ENCODE data around the gene GALNTL6.
"Not testable (repeated sequence)": the region's sequence is repeated elsewhere in the genome, so short reads cannot be mapped to it uniquely, and the experiment has no call there.

GALNTL6 gene

DNA sequence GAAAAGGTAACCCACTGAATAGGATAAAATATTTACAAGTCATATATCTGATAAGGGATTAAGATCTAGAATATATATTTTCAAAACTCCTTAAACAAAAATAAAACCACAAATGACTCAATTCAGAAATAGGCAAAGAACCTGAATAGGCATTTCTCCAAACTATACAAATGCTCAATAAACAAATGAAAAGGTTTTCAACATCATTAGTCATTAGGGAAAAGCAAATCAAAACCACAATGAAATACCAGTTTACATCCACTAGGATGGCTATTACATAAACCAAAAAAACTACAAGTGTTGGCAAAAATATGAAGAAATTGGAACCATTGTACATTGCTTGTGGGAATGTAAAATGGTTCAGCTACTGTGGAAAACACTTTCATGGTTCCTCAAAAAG is 1188.4 kb downstream of the GALNTL6 start:
- peak; percentile 43 for DNase-seq

DNA sequence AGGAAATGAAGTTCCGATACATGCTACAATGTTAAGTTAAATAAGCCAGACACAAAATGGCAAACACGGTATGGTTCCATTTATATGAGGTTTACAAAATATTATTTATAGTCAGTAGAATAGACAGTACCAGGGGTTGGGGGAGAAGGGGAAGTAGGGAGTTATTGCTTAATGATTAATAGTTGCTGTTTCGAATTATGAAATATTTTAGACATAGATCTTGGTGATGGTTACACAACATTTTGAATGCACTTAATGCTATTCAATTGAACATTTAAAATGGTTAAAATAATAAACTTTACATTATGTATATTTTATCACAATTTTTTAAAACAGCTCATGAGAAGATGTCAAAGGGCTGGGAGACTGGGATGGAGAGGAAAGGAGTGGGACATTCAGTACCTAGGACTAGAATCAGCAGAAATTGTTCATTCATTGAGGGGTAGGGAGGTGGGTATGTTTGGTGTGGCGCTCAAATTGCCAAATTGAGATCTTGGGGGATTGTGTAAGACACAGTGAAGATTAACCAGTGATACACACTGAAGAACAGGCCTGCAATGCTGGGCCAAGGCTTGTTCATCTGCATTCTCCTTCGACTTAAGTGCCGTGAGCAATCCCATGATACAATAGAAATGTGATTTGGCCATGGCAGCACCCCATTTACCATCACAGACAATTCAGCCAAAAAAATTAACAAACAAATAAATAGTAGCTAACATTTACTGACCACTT is 1189.8 kb downstream of the GALNTL6 start:
- no peak for DNase-seq

DNA sequence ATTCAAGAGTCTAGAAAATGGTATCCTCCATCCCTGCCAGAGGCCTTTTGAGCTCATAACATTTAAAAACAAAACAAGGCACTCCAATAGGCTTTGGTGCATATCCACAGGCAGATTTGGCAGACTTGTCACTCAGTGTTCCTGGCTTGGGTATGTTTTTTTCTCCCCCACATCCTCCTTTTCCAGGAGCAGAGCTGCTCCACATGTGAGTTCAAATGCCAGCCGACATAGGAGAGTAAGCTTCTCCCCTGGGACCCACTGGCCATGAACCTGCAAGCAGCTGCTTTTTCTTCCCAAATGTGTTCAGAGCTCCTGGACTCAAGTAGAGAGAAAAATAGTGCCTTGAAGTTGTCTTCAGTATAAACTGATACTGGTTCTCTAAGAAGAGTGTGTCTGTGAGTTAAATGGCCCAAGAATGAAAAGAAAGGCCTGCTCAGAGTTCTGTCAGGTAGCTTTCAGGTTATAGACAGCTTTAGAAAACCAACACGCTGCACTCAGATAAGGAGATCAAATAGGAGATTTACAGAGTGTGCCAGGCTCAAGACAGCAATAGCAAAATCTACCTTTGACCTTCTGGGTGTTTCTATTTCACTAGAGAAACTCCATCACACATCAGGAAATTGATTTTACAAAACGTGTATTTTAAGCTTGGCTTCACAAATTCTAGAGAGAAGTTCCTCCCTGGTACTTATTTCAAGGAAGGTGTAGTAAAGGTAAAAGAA is 1192.9 kb downstream of the GALNTL6 start:
- DNase-seq: no peak

DNA sequence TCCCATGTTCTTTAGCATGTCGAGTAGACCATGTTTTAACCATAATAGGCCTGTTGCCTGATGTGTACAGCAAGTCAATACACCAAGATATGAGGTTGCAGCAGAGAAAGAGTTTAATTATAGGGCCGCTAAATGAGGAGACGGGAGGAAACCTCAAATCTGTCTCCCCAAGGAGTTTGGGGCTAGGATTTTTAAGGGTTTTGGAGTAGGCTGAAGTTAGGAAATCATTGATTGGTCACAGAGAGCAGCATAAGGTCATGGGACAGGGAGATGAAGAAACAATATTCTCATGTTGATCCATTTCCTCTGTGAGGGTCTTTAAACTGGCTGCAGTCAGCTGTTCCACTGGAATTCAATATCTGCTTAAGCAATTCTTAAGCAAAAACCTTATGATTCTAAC is 1195.2 kb downstream of the GALNTL6 start:
- DNase-seq: no peak

DNA sequence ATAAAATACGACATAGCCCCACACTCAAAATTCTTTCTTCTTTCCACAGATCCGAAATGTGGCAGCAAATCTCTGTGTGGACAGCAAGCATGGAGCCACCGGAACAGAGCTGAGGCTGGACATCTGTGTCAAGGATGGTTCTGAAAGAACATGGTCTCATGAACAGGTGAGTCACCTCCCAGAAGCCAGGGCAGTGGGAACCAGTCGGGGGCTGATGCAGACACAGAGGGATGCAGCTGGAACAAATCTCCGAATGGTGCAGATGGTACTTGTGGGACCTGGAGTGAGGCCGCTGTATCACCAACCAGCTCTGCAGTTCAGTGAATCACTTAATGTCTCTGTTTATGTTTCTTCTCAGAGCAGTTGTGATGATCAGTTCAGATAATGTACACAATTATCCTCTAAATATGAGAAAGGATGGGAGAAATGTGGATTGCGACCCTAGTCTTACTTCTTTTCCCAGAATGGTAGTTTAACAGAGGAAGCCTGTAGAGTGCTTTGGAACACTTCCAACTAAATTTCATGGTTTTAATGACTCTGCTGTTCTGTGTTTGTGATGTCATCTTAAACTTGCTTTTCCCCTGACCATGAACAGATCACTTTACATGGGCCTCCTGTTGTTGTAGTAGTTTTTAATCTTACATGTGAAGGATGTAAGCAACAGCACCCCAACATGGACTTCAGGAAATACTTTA is 1196.1 kb downstream of the GALNTL6 start:
- no peak for DNase-seq

DNA sequence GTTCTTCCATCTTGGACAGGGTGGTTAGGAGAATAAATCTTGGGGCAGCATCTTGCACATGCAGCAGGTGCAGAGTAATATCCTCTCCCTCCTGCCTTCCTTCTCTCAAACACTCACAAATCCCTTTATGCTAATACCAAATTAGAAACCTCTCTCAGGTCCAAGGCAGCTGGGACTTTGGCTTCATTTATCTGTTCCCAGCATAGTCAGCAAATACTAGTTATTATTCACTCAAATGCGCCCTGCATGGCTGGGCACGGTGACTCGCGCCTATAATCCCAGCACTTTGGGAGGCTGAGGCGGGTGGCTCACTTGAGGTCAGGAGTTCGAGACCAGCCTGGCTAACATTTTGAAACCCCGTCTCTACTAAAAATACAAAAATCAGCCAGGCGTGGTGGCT is 1199.4 kb downstream of the GALNTL6 start:
- DNase-seq: no peak

DNA sequence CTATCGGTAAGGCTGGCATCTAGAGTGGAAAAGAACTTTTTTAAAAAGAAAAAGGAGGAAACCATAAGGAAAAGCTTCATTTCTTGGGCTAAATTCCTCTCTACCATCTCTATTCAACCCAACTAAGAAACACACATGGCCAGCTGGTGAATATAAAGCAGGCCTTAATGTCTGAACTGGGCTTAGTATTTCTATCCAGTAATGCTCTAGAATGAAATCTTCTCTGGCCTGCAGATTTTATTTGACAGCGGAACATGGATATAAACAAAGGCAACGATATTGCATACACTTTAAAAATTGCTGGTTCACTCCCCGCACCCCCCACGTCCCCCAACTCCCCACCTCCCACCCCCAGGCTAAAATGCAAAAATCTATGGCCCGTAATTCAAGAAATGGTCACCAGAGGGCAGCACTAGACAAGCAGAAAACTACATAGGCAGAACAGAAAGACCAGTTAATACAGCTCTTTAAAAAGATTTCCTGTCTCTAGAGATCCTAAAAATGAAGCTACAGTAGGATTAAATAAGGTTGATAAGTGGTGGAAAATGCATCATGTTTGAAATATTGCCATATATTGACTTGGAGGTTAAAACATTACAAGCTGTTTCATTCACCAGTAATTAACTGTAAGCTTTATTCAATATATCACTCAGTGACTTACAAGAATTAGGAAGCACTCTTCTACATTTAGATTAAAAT is 1200.2 kb downstream of the GALNTL6 start:
- no peak for DNase-seq

DNA sequence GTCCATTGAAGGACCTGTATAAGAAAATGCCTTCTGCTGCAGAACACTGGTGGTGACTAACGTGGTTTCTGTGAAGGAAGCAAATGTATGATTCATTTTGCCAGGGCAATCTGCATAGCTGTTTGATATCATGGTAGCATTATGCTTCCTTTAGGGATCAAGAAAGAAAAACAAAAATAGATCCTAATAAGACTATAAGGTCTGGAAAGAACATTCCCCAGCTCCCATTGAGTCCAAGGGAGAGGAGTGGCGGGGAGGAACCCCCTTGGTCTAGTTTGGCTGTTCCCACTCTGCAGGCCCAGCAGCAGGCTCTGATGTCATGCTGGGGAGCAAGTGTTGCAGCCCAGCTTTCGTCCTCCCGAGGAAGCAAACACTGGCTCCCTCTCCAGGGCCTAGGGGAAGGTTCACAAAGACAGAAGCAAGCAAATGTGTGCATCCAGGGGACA is 1200.9 kb downstream of the GALNTL6 start:
- peak; percentile 67 for DNase-seq

DNA sequence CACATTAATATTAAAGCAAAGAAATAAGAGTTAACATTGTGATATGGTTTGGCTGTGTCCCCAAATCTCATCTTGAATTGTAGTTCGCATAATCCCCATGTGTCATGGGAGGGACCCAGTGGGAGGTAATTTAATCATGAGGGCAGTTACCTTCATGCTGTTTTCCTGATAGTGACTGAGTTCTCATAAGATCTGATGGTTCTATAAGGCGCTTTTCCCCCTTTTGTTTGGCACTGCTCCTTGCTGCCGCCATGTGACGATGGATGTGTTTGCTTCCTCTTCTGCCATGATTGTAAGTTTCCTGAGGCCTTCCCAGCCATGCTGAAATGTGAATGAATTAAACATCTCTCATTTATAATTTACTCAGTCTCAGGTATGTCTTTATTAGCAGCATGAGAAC is 1201.6 kb downstream of the GALNTL6 start:
- no peak for DNase-seq

DNA sequence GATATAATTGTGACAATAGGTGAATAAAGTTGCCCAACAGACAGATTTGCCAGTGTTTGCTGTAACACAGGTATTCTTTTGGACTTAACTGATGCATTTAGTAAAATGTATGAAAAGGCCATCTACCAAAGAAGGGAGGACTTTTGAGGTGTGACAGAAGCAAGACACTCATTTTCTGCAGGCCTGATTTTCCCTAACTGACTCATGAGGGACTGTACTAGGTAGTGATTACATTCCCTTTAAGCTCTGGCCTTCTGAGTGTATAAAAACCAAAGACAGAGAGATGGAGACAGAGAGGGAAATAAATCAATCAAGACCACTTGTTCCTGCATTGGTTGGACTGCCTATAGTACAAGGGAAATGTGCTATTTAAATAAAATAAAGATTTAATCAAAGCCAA is 1204.6 kb downstream of the GALNTL6 start:
- no peak for DNase-seq

DNA sequence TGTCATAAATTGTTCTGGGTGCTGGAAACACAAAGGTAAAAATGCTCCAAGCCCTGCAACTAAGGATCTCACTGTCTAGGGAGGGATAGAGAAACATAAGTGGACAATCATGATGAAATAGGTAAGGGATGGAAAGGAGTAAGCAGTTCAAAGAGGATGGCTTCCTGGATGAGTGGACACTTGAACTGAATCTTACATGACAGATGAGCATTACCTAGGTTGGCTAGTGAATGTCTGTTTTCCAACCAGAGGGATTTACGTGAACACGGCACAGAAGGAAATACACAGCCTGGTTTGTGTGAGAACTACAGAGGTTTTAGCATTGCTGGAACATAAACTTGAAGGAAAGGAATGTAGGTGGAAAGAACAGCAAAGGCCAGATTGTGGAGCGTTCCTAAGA is 1205.2 kb downstream of the GALNTL6 start:
- no peak for DNase-seq

DNA sequence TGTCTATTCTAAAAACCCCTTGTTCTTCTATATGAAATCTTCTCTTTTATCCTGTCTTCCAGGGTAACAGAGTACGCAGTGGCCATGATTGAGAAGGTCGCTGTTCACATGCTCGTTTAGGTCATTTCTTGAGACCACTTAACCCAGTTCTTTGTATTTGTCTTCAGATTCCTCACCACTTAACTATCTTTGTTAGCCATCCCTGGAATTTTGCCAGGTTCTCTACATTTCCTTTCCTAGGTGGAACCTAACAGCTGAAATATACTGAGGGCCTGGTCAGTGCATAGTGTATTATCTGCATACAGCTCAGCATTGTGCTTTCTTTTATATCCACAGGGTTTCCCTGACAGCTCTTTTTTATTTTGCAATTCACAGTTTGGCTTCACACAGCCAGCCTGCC is 1206.5 kb downstream of the GALNTL6 start:
- no peak for DNase-seq

DNA sequence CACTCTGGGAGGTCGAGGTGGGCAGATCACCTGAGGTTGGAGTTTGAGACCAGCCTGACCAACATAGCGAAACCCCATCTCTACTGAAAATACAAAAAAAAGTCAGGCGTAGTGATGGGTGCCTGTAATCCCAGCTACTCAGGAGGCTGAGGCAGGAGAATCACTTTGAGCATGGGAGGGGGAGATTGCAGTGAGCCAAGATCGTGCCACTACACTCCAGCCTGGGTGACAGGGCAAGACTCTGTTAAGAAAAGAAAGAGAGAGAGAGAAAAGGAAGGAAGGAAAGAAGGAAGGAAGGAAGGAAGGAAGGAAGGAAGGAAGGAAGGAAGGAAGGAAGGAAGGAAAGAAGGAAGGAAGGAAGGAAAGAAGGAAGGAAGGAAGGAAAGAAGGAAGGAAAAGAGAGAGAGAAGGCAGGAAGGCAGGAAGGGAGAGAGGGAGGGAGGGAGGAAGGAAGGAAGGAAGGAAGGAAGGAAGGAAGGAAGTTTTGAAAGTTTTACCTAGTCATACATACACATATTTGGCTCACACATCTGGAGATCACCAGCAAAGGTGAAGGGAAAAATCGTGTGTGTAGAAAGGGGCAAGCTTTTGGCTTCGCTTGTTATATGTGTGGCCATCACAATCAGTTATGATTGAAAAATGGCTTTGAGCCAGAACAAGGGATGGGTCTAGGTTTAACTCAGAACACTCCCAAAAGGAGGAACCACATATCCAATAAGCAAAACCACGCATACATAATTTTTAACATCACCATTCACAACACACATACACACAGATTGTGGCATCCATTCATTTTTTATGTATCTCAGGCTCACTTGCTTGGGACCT is 1208.8 kb downstream of the GALNTL6 start:
- DNase-seq: not testable (repeated sequence)

DNA sequence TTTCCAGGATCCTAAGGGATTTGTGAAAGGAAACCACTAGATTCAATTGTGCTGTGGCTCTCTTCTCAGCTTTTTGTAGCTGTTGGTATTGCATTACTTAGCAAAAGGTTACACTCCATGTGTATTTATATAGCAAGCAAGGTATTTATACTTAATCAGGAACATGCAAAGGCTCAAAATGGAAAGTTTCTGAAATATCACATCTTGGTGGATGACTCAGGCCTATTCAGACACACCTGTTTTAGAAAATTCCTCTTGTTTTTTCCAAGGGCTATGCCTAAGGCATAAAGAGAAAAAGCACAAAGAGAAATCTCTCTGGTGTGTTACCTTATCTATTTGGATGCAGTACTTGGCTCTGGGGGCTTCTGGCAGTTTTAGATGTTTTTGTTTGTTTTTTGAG is 1211.0 kb downstream of the GALNTL6 start:
- DNase-seq: no peak

DNA sequence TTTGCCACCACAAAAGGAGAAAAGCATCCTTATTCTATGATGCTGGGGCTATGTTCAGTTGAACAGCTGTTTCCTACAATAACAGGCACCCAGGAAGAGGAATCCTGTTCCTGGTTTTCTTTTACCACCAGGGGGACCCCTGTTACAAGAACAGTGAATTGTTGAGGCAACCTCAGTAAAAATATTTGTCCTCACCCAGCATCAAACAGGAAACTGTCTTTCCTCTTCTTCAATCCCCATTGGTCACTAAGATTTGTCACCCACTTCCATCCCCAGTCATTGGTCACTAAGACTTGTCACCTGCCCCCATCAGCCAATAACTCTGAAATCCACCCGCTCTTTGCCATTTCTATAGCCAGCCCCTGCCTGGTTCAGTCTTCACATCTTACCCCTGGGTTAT is 1211.9 kb downstream of the GALNTL6 start:
- peak; percentile 48 for DNase-seq

DNA sequence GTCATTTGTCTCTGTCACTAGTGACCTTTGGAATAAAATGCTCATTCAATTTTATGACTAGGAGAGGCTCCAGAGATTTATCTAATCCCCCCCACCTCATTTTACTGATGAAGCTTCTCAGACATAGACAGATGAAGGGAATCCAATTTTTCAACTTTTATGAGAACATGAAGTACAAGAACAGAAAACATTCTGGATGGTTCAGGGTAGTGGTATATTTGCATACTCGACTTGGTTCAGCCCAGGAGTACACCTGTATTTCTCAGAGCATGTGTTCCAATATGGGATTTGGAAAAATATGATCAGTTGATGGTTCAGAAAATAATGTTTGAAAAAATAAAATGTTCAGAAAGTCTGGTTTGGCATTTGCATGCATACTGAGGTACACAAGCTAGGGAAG is 1224.0 kb downstream of the GALNTL6 start:
- DNase-seq: no peak

DNA sequence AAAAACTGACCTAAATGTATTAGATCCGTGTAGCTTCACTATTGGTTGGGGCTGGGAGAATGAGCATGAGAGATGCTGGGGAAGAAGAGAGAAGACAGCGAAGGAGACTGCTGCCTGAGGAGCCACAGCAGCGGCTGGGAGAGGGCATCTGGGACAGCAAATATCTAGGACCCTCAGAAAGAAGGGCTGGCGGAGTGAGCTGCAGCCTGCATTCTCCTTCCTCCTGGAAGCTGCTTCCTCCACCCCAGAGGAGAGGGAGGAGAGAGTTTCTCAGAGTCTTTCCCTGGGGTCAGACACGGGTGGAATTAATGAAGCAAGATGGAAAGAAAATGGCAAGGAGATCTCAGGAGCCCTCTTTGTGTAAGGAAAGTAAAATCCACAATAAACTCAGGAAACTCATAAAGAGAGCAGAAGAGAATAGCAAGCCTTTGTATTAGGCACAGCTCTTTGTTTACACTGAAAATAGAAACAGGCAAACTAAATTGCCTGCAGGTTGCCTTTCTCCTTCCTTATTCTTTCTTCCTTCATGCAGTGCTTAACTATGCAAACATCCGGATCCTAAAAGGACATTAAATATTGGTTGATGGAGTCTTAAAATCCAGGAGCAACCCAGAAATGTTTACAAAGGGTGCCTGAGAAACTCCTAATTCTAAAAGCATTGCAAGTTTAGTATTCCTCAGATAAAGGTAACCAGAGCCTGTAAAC is 1225.1 kb downstream of the GALNTL6 start:
- DNase-seq: no peak

DNA sequence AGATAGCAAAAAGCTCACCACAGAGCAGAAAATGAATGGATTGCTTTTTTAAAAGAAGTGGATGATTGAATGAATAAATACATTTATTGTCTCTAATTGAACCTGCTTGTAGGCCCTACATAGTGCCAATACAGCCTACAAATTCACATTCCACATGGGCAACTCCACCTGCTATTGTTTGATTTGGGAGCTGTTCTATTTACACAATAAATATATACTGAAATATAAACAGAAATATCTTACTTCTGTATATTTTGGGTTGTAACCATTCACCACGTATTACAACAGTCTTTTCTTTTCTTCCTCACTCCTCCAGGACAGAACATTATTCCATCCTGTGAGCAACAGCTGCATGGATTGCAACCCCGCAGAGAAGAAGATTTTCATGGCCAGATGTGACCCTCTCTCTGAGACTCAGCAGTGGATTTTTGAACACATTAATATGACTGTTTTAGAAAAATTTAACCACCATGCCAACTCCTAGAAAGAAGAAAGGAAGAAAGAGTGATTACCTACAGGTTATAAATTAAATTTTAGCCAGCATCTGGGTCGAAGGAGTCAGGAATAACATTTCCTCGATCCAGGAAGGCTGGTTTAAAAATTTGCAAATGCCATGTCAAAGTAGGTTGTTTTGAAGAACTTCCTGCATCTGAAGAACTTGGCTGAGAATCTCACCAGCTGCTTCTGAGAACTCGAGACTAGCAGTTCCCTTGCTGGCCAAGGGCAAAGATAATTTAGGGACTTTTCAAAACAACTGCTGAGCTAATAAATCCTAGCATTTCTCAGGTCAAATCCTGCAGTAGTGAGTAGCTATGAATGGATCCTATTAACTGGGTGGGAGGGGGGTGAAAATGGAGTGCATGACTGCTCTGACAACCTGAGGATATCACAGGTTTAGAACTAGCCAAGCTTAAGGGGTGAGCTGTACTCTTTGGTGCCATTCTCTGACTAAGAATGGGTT is 1226.7 kb downstream of the GALNTL6 start:
- no peak for DNase-seq

DNA sequence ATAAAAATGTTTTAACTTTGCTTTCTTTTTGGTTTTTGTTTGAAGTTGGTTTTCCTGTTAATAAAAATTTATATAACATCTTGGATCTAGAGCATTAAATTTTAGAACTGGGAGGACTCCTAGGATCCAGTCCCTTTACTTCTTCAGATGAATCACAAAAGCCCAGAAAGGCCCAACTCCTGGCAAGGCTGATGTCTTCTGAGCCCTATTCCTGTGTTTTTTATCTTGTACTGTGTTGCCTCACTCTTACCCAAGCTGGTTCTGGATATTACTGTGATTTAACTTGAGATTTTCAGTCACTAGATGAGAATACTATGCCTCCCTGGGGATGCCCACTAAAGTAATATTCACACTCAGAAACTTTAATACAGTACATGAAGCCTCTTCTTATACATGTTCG is 1228.3 kb downstream of the GALNTL6 start:
- no peak for DNase-seq

DNA sequence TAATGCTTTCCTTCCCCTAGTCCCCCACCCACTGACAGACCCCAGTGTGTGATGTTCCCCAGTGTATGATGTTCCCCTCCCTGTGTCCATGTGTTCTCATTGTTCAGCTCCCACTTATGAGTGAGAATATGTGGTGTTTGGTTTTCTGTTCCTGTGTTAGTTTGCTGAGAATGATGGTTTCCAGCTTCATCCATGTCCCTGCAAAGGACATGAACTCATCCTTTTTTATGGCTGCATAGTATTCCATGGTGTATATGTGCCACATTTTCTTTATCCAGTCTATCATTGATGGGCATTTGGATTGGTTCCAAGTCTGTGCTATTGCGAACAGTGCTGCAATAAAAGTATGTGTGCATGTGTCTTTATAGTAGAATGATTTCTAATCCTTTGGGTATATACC is 1228.9 kb downstream of the GALNTL6 start:
- DNase-seq: not testable (repeated sequence)

DNA sequence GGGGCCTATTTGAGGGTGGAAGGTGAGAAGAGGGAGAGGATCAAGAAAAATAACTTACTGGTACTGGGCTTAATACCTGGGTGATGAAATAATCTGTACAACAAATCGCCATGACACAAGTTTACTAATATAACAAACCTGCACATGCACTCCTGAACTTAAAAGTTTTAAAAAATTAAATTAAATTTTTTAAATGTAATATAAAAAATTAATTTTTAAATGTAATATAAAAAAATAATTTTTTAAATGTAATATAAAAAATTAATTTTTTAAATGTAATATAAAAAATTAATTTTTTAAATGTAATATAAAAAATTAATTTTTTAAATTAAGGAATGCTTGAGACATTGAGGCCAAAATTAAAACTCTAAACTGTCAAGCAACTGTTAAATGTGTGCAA is 1231.1 kb downstream of the GALNTL6 start:
- no peak for DNase-seq

Measured in NCI-H226 (cell line).